ENCODE data around the gene ARID1B.

DNA sequence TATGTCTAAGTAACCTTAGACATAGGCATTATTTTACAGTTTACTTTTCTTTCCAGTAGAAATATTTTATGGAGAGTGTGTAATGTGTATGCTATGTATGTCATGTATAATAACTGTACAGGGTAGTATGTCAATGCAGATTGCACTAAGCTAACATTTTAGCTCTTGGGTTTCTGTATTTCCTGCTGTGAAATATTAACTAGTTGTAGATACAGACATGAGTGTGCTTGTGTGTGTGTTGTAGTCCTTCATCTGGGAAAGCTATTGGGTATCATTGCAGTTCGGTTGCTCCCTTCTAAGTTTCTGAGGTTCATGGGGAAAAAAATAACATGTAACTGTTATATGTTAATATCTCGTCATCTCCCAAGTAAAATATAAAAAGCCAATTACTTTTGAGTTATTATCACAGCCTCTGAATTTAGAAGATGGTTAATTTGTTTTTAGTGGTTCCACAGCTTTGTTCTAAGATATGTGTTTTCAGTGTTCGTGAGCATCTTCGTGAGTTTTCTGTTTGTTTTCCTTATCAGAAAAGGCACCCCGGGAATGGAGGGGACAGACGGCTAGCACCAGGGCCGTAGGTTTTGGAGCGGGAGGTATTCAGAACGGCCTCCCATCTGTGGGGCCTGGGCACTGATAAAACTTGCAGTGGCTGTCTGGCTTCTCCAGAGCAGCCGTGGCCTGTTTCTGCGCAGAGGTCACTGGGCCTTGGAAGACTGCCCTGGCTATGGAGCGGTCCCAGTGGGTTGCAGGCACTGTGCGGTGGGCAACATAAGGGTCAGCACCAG, 215.0 kb downstream of the ARID1B start:
- TF ChIP-seq, protein P1, sequence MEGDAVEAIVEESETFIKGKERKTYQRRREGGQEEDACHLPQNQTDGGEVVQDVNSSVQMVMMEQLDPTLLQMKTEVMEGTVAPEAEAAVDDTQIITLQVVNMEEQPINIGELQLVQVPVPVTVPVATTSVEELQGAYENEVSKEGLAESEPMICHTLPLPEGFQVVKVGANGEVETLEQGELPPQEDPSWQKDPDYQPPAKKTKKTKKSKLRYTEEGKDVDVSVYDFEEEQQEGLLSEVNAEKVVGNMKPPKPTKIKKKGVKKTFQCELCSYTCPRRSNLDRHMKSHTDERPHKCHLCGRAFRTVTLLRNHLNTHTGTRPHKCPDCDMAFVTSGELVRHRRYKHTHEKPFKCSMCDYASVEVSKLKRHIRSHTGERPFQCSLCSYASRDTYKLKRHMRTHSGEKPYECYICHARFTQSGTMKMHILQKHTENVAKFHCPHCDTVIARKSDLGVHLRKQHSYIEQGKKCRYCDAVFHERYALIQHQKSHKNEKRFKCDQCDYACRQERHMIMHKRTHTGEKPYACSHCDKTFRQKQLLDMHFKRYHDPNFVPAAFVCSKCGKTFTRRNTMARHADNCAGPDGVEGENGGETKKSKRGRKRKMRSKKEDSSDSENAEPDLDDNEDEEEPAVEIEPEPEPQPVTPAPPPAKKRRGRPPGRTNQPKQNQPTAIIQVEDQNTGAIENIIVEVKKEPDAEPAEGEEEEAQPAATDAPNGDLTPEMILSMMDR (conservative IDR thresholded peaks at IDR 0.05), result no peak
- no peak for TF ChIP-seq EZH2 (IDR thresholded peaks at IDR 0.05; ENCODE audit: low read depth)

All from PC-9 (cell line).